GM12801 (cell line): ENCODE measurements around the gene METTL21A.

ENCODE experiments used
- CTCF ChIP-seq: IDR thresholded peaks from one replicate; pipeline ENCODE4 v1.5.1; 2011; ENCODE audit warnings: control low read depth; ENCODE audit not compliant: insufficient read length; ENCODE audit errors: extremely low read depth

METTL21A gene

GRCh38 chr2:207625014-207625907 lies at the start of gene METTL21A:
TSS of gene METTL21A (minus strand) at chr2:207625394. CDS start at chr2:207624375, 1,019 bp downstream.
- no peak for TF ChIP-seq CTCF

- no peak for TF ChIP-seq CTCF
These were observed 49.6 kb upstream of the METTL21A start for GRCh38 chr2:207674826-207675225.

GRCh38 chr2:207674266-207674774 lies 49.1 kb upstream of the METTL21A start:
- no peak for TF ChIP-seq CTCF

- TF ChIP-seq CTCF = no peak
These were observed 48.2 kb upstream of the METTL21A start for GRCh38 chr2:207673431-207673830.

GRCh38 chr2:207670887-207671286 lies 45.7 kb upstream of the METTL21A start:
- TF ChIP-seq CTCF = no peak

- no peak for TF ChIP-seq CTCF
These were observed 38.8 kb upstream of the METTL21A start for GRCh38 chr2:207663870-207664545.

- TF ChIP-seq CTCF = no peak
These were observed 37.0 kb upstream of the METTL21A start for GRCh38 chr2:207662203-207662602.
